Keratinocyte (primary cell): Measurements from ENCODE around the gene NPR1.
"Not testable (repeated sequence)": the region's sequence is repeated elsewhere in the genome, so short reads cannot be mapped to it uniquely, and the experiment has no call there.

Experiments
- EZH2 ChIP-seq: IDR thresholded peaks from one replicate; pipeline ENCODE4 v1.6.1; 2012; ENCODE audit warnings: inconsistent platforms, mild to moderate bottlenecking, low read length, moderate library complexity
- TF ChIP-seq, protein P1 (sequence below), 3 experiments: IDR thresholded peaks in 1 of 3; conservative IDR thresholded peaks in 1 of 3; optimal IDR thresholded peaks in 1 of 3; 2 replicates in 2 of 3; 3 replicates in 1 of 3; pipeline versions ENCODE3 to v1.5.1; 2011; ENCODE audit warnings: low read length in 3 of 3, mild to moderate bottlenecking in 3 of 3, moderate library complexity in 2 of 3, control low read depth in 1 of 3, inconsistent platforms in 1 of 3; ENCODE audit not compliant: insufficient read depth in 2 of 3; ENCODE audit errors: extremely low read depth in 1 of 3

DNA sequence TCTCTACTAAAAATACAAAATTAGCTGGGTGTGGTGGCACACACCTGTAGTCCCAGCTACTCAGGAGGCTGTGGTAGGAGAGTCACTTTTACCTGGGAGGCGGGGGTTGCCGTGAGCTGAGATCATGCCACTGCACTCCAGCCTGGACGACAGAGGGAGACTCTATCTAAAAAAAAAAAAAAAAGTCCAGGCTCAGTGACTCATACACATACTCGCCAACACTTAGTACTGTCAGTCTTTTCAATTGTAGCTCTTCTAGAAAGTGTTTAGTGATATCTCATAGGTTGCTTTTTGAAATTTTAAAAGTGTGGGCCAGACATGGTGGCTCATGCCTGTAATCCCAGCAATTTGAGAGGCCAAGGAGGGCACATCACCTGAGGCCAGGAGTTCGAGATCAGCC is 37.7 kb downstream of the NPR1 start:
- TF ChIP-seq EZH2, result not testable (repeated sequence)
- TF ChIP-seq, protein P1, sequence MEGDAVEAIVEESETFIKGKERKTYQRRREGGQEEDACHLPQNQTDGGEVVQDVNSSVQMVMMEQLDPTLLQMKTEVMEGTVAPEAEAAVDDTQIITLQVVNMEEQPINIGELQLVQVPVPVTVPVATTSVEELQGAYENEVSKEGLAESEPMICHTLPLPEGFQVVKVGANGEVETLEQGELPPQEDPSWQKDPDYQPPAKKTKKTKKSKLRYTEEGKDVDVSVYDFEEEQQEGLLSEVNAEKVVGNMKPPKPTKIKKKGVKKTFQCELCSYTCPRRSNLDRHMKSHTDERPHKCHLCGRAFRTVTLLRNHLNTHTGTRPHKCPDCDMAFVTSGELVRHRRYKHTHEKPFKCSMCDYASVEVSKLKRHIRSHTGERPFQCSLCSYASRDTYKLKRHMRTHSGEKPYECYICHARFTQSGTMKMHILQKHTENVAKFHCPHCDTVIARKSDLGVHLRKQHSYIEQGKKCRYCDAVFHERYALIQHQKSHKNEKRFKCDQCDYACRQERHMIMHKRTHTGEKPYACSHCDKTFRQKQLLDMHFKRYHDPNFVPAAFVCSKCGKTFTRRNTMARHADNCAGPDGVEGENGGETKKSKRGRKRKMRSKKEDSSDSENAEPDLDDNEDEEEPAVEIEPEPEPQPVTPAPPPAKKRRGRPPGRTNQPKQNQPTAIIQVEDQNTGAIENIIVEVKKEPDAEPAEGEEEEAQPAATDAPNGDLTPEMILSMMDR (optimal IDR thresholded peaks at IDR 0.05 in 1 of 3, IDR thresholded peaks at IDR 0.05 in 1 of 3, conservative IDR thresholded peaks at IDR 0.05 in 1 of 3; ENCODE audit: extremely low read depth in 1 of 3, insufficient read depth in 2 of 3, low read length in 3 of 3), result not testable (repeated sequence)
